KBM-7 (cell line): ENCODE measurements around the gene BHMT.

Experiments
- DNase-seq: peaks from one replicate; pipeline ENCODE4 v3.0.0-alpha.2; 2015
- in situ Hi-C: fragments of 300-500 bp; cut with MboI; formaldehyde crosslinking; loops from 2 replicates; pipeline ENCODE4 v1.14.3; 2020; ENCODE audit warnings: low sequenced_read_pairs, low pct_unique_long_range_greater_than_20kb, mixed read lengths

BHMT gene

GRCh38 chr5:79109527-79110492, 1.8 kb upstream of the BHMT start:
- DNase-seq = peak; percentile 61
- in situ Hi-C loops = loop anchor here (25.0 kb wide), 1 partner anchor 98 kb away; no protein-coding TSS in a partner anchor

- in situ Hi-C loops = loop anchor here (25.0 kb wide), 1 partner anchor 100 kb away; no protein-coding TSS in a partner anchor
- DNase-seq = no peak
These were observed 522 bp downstream of the BHMT start for GRCh38 chr5:79111960-79112702.

DNA sequence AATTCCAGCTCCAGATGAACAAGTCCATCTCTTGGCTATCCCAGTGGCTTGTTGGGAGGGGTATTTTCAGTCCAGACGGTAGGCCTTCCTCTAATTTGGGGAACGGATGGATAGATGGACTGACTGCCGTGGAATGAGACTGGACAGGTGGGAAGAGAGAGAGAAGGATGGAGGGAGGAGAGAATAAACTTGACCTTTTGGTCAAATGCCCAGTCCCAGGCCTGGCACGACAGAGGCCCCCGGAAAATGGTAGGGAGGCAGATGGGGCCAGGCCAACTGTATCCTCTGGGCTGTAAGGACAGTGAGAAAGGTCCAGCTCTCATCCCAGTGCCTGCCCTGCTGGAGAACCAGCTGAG, 1.1 kb downstream of the BHMT start:
- no peak for DNase-seq
- in situ Hi-C loops = loop anchor here (25.0 kb wide), 1 partner anchor 100 kb away; no protein-coding TSS in a partner anchor

- in situ Hi-C loops = loop anchor here (25.0 kb wide), 1 partner anchor 107 kb away; no protein-coding TSS in a partner anchor
- DNase-seq = no peak
These were observed 7.9 kb downstream of the BHMT start for GRCh38 chr5:79119486-79119885.

DNA sequence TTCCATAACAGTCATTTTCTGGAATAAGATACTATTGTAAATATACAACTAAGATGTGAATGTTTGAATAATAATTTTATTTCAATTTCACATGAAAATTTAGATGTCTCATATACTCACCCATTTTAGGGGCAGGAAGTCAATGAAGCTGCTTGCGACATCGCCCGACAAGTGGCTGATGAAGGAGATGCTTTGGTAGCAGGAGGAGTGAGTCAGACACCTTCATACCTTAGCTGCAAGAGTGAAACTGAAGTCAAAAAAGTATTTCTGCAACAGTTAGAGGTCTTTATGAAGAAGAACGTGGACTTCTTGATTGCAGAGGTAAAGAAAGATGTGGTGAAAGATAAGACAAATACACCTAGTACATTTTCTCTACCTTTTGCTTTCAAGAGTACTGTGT, 8.6 kb downstream of the BHMT start:
- in situ Hi-C loops = loop anchor here (25.0 kb wide), 1 partner anchor 108 kb away; no protein-coding TSS in a partner anchor
- no peak for DNase-seq

DNA sequence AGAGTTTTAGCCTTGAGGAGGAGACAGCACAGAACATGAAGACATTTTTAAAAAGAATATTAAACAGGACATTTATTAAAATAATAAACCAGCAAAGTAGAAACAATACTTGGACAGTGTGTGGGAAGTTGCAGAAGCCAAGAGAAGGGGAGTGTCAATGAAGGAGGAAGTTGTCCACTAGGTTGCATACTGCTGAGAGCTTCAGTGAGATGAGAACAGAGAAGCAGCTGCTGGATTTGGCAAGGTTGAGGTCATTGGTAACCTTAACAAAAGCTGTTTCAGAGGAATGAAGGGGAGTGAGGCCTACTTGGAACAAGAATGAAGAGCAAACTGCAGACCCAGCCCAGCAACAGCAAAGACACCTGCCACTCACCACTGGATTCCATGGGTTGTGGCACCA, 11.4 kb downstream of the BHMT start:
- peak; percentile 39 for DNase-seq
- in situ Hi-C loops = loop anchor here (25.0 kb wide), 1 partner anchor 111 kb away; no protein-coding TSS in a partner anchor

DNA sequence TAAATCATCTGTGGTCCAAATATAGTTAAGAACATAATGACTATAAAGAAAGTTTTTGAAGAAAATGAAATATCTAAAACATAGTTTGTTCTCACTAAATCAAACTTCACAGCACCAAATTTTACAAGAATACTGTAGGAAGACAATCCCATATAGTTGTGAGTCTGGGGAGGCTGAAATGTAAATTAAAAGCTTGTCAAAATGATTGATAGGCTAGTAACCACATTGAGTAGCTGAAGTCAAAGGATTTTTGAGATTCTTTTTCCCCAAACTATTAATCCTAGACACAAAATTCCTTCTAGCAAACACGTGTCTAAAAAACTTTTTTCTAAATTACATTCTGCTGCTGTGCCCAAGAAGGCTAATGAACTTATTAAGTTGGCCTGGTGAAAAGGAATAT, 13.0 kb downstream of the BHMT start:
- in situ Hi-C loops = loop anchor here (25.0 kb wide), 2 partner anchors 112 to 338 kb away; no protein-coding TSS in a partner anchor
- DNase-seq = no peak

GRCh38 chr5:79130781-79131180, 19.2 kb downstream of the BHMT start:
- in situ Hi-C loops = loop anchor here (25.0 kb wide), 1 partner anchor 332 kb away; no protein-coding TSS in a partner anchor
- no peak for DNase-seq

- in situ Hi-C loops = loop anchor here (25.0 kb wide), 1 partner anchor 329 kb away; no protein-coding TSS in a partner anchor
- DNase-seq = peak; percentile 84
These were observed 21.6 kb downstream of the BHMT start for GRCh38 chr5:79133121-79133656.

DNA sequence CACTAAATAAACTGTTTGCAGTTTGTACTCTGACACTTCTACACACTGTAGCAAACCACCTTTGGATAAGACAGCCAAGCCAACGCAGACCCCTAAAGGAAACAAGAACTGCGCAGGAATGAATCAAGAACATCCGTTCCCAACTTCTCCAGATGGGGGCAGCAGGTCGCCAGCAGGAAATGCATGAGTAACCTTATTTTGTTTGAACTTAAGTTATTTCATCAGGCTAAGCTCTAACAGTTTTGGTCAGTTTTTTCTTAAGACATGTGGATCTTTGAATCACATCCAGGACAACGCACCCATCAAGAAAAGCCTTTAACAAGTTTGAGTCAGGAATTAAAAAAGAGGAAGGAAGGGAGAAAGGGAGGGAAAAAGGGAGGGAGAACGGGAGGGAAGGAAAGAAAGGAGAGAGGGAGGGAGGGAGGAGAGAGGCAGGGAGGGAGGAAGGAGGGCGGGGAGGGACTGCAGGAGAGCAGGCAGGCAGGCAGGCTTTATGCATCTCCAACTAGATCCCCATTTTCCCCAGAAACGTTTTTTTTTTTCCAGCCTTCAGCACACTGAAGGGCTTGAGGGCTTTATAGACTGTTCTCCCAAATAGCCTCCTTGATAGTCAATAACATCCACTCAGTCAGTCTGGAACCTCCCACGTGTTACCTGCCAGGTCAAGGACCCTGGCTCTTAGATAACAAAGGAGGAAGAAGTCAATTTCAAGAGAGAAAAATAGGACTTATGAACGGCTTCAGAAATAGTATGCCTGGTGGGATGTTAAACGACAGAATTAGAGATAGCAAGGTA, 22.2 kb downstream of the BHMT start:
- peak; percentile 84 for DNase-seq
- in situ Hi-C loops = loop anchor here (25.0 kb wide), 1 partner anchor 328 kb away; no protein-coding TSS in a partner anchor

DNA sequence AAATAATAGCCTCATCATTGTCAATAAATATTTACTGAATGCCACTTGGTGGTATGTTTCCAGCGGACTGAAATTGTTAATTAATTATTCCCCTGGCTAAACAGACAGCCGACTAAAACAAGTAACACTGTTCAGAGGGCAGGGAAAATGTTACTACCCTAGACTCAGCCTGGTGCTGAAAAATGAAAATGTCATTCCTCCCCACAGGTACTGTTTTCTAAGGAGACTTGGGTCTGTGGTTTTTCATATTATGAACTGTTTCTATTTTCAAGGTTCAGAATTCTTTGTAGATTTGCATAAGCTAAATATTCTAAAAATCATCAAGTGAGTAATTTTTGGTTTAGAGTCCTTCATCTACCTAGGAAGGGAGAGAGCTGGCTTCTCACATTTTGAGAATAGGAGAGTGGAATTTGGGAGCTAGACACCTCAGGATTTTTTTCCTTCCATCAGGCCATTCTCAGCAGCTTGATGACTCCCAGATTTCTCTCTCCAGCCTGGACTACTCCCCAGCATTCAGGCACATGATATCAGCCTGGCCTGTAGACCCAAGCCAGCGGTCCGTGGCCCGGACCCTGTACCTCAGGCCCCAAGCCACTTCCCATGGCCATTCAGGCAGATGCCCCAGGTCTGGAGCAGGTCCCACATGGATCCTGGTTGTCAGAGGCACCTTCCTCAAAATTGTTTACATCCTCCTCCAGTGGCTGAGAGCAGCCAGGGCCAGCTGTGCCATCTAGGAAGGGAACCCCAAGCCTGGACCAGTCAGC, 24.4 kb downstream of the BHMT start:
- DNase-seq = no peak
- in situ Hi-C loops = loop anchor here (25.0 kb wide), 1 partner anchor 326 kb away; no protein-coding TSS in a partner anchor

- DNase-seq = no peak
- in situ Hi-C loops = loop anchor here (25.0 kb wide), 1 partner anchor 326 kb away; no protein-coding TSS in a partner anchor
These were observed 25.0 kb downstream of the BHMT start for GRCh38 chr5:79136618-79137017.

DNA sequence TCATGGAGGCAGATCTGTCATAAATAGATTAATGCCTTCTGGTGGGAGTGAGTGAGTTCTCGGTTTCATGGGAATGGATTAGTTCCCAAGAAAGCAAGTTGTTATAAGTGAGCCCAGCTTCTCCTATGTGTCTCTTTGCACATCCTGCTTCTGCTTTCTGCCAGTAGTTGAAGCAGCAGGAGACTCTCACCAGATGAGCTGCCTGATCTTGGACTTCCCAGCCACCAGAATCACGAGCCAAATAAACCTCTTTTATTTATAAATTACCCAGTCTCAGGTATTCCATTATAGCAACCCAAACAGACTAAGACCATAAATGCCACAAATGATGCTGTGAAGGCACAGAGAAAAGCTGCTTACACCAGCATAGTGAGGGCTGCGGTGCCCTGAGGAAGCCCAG, 28.9 kb downstream of the BHMT start:
- in situ Hi-C loops = loop anchor here (25.0 kb wide), 1 partner anchor 322 kb away; no protein-coding TSS in a partner anchor
- no peak for DNase-seq

- in situ Hi-C loops = loop anchor here (25.0 kb wide), 1 partner anchor 318 kb away; no protein-coding TSS in a partner anchor
These were observed 32.2 kb downstream of the BHMT start for GRCh38 chr5:79143684-79144379.

DNA sequence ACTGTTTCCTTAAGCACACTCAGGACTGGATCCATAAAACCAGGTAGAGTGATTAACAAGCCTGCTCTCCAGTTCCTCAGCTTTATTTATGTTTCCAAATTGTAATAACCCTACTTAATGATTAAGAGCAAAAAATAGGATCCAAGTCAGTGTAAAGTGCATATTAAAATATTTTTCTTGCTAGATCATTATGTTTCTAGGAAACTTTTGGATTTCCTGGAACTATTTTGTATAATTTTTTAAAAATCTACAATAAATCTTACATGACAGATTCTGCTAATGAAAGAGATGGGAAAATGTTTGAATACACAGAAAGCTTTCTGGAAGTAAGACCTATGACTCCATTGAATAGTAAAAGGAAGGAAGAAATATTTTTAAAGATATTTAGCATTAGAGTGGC, 35.5 kb downstream of the BHMT start:
- in situ Hi-C loops = loop anchor here (25.0 kb wide), 1 partner anchor 315 kb away; no protein-coding TSS in a partner anchor
- no peak for DNase-seq

More at GRCh38 chr5:79143684-79144379, 32.2 kb downstream of the BHMT start:
- DNase-seq = peak; percentile 23

DNA sequence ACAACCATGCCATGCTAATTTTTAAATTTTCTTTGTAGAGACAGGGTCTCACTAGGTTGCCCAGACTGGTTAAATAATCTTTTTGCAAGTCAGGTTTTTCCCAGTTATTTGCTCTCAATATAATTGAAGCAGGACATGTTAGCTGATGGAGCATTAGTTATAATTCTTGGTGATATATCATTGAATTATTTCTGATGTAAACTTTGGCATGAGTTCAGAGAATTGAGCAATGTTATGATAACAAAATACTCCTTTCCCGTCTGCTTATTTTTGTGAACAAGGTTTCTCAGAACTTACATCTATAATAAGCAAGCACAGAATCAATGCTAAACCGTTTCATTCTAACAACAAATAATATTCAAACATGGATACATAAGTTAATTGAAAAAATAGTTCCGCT, 37.8 kb downstream of the BHMT start:
- no peak for DNase-seq
- in situ Hi-C loops = loop anchor here (25.0 kb wide), 1 partner anchor 313 kb away; no protein-coding TSS in a partner anchor
